Gastrocnemius medialis (tissue), 4 donors: ENCODE results near the gene SELENOP. TPM values are rescaled to one million over a fixed set of nuclear protein-coding genes. Genes with fewer than 3 reads are reported as not detected.

Experiments
- ATAC-seq, 2 donors: fragments of 150-250 bp; one replicate each; pipeline ENCODE4 v1.9.1; 2016
- DNase-seq, 2 donors: peaks; one replicate each; pipeline ENCODE4 v3.0.0-alpha.2; 2019
- H3K27ac ChIP-seq, 4 donors: fragments of 200-600 bp; sonication (generic); 1 replicate in 1 of 4; 2 replicates in 3 of 4; pipeline ENCODE4 v1.5.1; 2016 to 2018; ENCODE audit warnings: mild to moderate bottlenecking in 2 of 4, moderate library complexity in 1 of 4
- H3K27me3 ChIP-seq, 3 donors: fragments of 200-600 bp; sonication (generic) in 2 of 3; 1 replicate in 1 of 3; 2 replicates in 2 of 3; pipeline versions ENCODE4 v1.5.1 to v1.6.0; 2016 to 2019; ENCODE audit warnings: mild to moderate bottlenecking in 1 of 3, moderate library complexity in 1 of 3
- H3K36me3 ChIP-seq, 2 donors: fragments of 200-600 bp; sonication (generic) in 1 of 2; one replicate each; pipeline ENCODE4 v1.5.1; 2017 to 2018
- H3K4me1 ChIP-seq, 2 donors: fragments of 200-600 bp; sonication (generic) in 1 of 2; one replicate each; pipeline ENCODE4 v1.5.1; 2016 to 2017; ENCODE audit warnings: mild to moderate bottlenecking in 2 of 2
- H3K4me3 ChIP-seq, 4 donors: fragments of 200-600 bp; sonication (generic) in 3 of 4; 1 replicate in 1 of 4; 2 replicates in 3 of 4; pipeline ENCODE4 v1.5.1; 2016 to 2019; ENCODE audit warnings: mild to moderate bottlenecking in 2 of 4
- H3K9me3 ChIP-seq, 3 donors: fragments of 200-600 bp; sonication (generic) in 2 of 3; 1 replicate in 1 of 3; 2 replicates in 2 of 3; pipeline ENCODE4 v1.5.1; 2016 to 2019
- CTCF ChIP-seq, 5 experiments: fragments of 450-650 bp in 3 of 5; fragments of 200-600 bp in 2 of 5; sonication (generic) in 2 of 5; IDR thresholded peaks in 4 of 5; conservative IDR thresholded peaks in 1 of 5; 1 replicate in 4 of 5; 2 replicates in 1 of 5; pipeline ENCODE4 v1.5.1; 2016 to 2019; ENCODE audit warnings: antibody characterized with exemption in 5 of 5, mild to moderate bottlenecking in 3 of 5, moderate library complexity in 3 of 5
- POLR2A ChIP-seq, 2 donors: fragments of 450-650 bp; IDR thresholded peaks; one replicate each; pipeline ENCODE4 v1.6.1; 2017; ENCODE audit warnings: antibody characterized with exemption in 2 of 2, mild to moderate bottlenecking in 2 of 2, moderate library complexity in 2 of 2
- in situ Hi-C, 4 donors: fragments of 200-750 bp; cut with MboI; loops; one replicate each; pipeline versions ENCODE4 v1.15.0 to v1.8.0; 2017; ENCODE audit warnings: low sequenced_read_pairs in 4 of 4
- intact Hi-C: fragments of 100-400 bp; cut with DNase I; formaldehyde crosslinking; loops from one replicate; pipeline ENCODE4 v1.15.1; 2023; ENCODE audit warnings: low total_unique reads
- total RNA-seq, 4 donors: library from RNA; depleted of rRNA; stranded (reverse); fragments of >200 nt; gene quantifications; one replicate each; pipeline versions ENCODE4 v1.1.0 to v1.2.3, GENCODE V29; 2016

The SELENOP gene
- total RNA-seq, 4 donors from 2014 or later = 231 to 290 (median 243) TPM

DNA sequence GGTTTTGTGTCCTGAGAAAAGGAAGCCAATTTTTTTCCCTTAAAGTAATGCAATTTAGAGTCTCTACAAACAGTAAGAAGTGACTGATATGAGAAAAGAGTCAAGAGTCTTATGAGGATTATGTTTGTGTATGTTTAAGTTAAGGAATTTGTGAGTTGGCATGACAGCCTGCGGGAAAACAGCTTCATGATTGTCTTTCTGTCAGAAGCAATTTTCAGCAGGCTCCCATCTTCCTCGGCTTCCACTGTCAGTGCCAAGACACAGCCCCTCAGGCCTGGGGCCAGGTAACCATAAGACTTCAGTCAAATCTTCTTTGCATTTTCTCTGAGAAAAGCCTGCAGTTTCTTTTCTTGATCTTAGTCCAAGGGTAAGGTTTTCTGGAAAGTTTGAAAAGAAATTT lies 17.0 kb upstream of the SELENOP start:
- H3K27ac ChIP-seq = no peak overlapping the region
- TF ChIP-seq CTCF (IDR thresholded peaks at IDR 0.05 in 4 of 5, conservative IDR thresholded peaks at IDR 0.05 in 1 of 5) (no peak), POLR2A (IDR thresholded peaks at IDR 0.05) (no peak)
- peaks cover 4 to 7% of the 10 kb centered on the region in 2 donors for H3K4me1 ChIP-seq
- H3K9me3 ChIP-seq = no peaks in the 10 kb centered on the region
- no peak overlapping the region for H3K4me3 ChIP-seq
- no peaks in the 10 kb centered on the region for H3K27me3 ChIP-seq
- DNase-seq (no peak), ATAC-seq (no peak)
- intact Hi-C loops (no loop called here), in situ Hi-C loops (no loop called here)
- H3K36me3 ChIP-seq = no peaks in the 10 kb centered on the region

DNA sequence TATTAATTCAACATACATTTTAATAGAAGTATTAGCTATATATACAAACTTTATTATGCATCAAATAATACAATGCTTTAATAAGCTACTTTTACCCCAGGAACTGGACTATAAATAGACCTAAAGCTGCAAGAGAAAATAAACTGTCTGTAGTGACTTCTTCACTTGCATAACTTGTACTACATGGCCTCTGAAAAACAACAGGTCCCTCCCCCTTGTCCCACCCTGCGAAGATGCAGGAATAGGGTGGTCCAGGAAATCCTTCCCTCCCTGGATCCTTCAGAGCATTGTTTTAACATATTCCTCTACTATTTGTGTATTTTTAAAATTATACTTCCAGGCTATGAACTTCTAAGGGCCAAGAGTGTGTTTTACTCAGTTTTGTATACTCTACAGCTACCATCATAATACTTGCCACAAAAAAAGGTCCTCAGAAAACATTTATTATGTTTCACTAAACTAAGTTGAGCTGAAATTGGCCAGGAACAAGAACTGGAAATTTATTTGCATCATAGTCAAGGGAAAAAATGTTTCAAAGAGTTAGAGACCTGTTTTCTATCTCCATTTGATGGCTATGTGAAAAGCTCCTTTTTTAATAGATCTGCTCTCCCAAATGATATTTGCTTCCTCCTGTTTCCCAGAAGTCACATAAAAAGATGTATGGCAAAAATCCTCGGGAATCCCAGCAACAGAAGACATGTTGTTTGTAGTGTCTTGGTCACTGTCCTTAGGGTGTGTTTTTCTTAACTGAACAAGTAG lies 15.2 kb upstream of the SELENOP start:
- in situ Hi-C loops (no loop called here), intact Hi-C loops (no loop called here)
- Histone ChIP-seq H3K9me3 (no peaks in the 10 kb centered on the region), H3K27ac (no peak overlapping the region), H3K36me3 (no peaks in the 10 kb centered on the region), H3K4me1 (peaks cover 4 to 7% of the 10 kb centered on the region in 2 donors), H3K27me3 (no peaks in the 10 kb centered on the region), H3K4me3 (no peak overlapping the region)
- DNase-seq (no peak), ATAC-seq (no peak)
- no peak for TF ChIP-seq CTCF (IDR thresholded peaks at IDR 0.05 in 4 of 5, conservative IDR thresholded peaks at IDR 0.05 in 1 of 5)
- TF ChIP-seq POLR2A (IDR thresholded peaks at IDR 0.05) = no peak

- no peaks in the 10 kb centered on the region for H3K9me3 ChIP-seq
Observed at GRCh38 chr5:42825422-42826148, 13.9 kb upstream of the SELENOP start.

GRCh38 chr5:42824347-42824976 lies 12.8 kb upstream of the SELENOP start:
- H3K4me3 ChIP-seq = no peak overlapping the region
- H3K27ac ChIP-seq = no peak overlapping the region
- ATAC-seq (no peak), DNase-seq (no peak)
- TF ChIP-seq POLR2A (IDR thresholded peaks at IDR 0.05) (no peak), CTCF (IDR thresholded peaks at IDR 0.05 in 4 of 5, conservative IDR thresholded peaks at IDR 0.05 in 1 of 5) (no peak)
- intact Hi-C loops (no loop called here), in situ Hi-C loops (loop anchor here in 1 of 4 donors (25.0 kb wide), 1 partner anchor 213 kb away; the partner anchor contains the start of gene ANXA2R)
- no peaks in the 10 kb centered on the region for H3K9me3 ChIP-seq
- no peaks in the 10 kb centered on the region for H3K27me3 ChIP-seq
- H3K36me3 ChIP-seq = no peaks in the 10 kb centered on the region
- peaks cover 4 to 7% of the 10 kb centered on the region in 2 donors for H3K4me1 ChIP-seq

More at GRCh38 chr5:42825422-42826148, 13.9 kb upstream of the SELENOP start:
- no peaks in the 10 kb centered on the region for H3K27me3 ChIP-seq
- H3K27ac ChIP-seq = no peak overlapping the region
- intact Hi-C loops = no loop called here
- H3K36me3 ChIP-seq = no peaks in the 10 kb centered on the region
- DNase-seq (no peak), ATAC-seq (no peak)
- H3K4me3 ChIP-seq = no peak overlapping the region
- TF ChIP-seq POLR2A (IDR thresholded peaks at IDR 0.05) (no peak), CTCF (IDR thresholded peaks at IDR 0.05 in 4 of 5, conservative IDR thresholded peaks at IDR 0.05 in 1 of 5) (no peak)
- H3K4me1 ChIP-seq = peaks cover 4 to 7% of the 10 kb centered on the region in 2 donors
- in situ Hi-C loops = no loop called here
